BJ (cell line): Measurements from ENCODE around the gene URI1. TPM values are rescaled to one million over a fixed set of nuclear protein-coding genes. Genes with fewer than 3 reads are reported as not detected.

Source experiments
- CTCF ChIA-PET: fragments of 350-600 bp; formaldehyde crosslinking; extraction: SDS; loops from one replicate; lab custom pipeline; 2021; ENCODE audit warnings: antibody characterized with exemption, inconsistent platforms; lab: Yijun Ruan, JAX
- POLR2A ChIA-PET: fragments of 300-600 bp; sonication (Branson Sonifier 250); formaldehyde crosslinking; extraction: SDS; loops from one replicate; lab custom pipeline; 2021; ENCODE audit warnings: antibody characterized with exemption; lab: Charles Lee
- DNase-seq: peaks from one replicate; pipeline ENCODE4 v3.0.0-alpha.2; 2011; ENCODE audit warnings: low read depth
- H3K27me3 ChIP-seq: 2 replicates; pipeline ENCODE4 v1.6.0; 2011; ENCODE audit warnings: low read length; ENCODE audit not compliant: control insufficient read depth, insufficient read depth
- H3K36me3 ChIP-seq: 2 replicates; pipeline ENCODE4 v1.5.1; 2011; ENCODE audit warnings: low read length; ENCODE audit not compliant: control insufficient read depth, insufficient read depth
- H3K4me3 ChIP-seq: 2 replicates; pipeline ENCODE4 v1.5.1; 2011; ENCODE audit warnings: low read depth, mild to moderate bottlenecking, control low read depth, low read length
- polyA plus RNA-seq: library from polyadenylated mRNA; depleted of rRNA; stranded (reverse); fragments of >200 nt; gene quantifications from 2 replicates; pipeline ENCODE4 v1.2.3, GENCODE V29; 2011
- TF ChIP-seq, protein P1 (sequence below): IDR thresholded peaks from 2 replicates; pipeline ENCODE4 v1.5.1; 2011; ENCODE audit warnings: low read depth, mild to moderate bottlenecking, control low read depth, inconsistent platforms, low read length, moderate library complexity; ENCODE audit not compliant: insufficient read depth

Gene URI1
- polyA plus RNA-seq, 1 experiment = 27.7 TPM

DNA sequence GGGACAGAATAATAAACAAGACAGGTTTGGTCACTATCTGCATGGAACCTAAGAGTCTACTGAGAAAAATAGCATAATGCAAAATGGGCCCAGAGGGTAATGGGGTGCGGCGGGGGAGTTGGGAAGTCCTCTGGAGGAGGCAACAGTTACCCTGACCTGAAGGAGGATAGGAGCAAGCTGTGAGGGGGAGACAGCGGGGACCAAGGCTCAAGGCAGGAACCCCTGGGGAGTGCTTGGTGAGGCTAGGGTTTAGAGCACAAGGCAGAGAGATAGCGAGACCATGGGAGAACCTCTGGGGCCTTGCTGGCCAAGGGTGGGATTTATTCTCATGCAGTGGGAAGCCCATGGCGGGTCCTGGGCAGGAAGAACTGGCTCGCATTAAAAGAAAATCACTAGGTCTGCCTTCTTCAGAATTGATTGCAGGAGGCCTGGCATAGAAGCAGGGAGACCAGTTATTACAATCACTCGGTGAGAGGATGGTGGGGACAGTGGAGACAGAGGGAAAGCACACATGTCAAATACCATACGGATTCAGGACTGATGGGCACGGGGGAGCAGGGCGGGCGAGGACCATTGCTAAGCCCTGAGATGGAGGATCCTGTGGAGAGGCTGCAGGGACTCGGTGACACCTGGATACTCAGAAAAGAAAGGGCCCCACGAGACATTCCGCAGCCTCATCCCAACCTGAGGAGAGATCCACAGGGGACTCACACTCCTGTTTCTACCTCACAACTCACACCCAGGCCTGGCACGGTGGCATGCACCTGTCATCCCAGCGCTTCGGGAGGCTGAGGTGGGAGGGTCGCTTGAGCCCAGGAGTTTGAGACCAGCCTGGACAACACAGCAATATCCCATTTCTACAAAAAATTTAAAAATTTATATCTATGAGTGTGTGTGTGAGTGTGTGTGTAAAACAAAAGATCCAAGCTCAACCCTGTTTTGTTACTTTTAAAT lies 110.4 kb downstream of the URI1 start:
- TF ChIP-seq, protein P1, sequence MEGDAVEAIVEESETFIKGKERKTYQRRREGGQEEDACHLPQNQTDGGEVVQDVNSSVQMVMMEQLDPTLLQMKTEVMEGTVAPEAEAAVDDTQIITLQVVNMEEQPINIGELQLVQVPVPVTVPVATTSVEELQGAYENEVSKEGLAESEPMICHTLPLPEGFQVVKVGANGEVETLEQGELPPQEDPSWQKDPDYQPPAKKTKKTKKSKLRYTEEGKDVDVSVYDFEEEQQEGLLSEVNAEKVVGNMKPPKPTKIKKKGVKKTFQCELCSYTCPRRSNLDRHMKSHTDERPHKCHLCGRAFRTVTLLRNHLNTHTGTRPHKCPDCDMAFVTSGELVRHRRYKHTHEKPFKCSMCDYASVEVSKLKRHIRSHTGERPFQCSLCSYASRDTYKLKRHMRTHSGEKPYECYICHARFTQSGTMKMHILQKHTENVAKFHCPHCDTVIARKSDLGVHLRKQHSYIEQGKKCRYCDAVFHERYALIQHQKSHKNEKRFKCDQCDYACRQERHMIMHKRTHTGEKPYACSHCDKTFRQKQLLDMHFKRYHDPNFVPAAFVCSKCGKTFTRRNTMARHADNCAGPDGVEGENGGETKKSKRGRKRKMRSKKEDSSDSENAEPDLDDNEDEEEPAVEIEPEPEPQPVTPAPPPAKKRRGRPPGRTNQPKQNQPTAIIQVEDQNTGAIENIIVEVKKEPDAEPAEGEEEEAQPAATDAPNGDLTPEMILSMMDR = no peak
- no peak for DNase-seq
- H3K36me3 ChIP-seq = no peaks in the 10 kb centered on the region
- no peaks in the 10 kb centered on the region for H3K27me3 ChIP-seq
- H3K4me3 ChIP-seq = no peak overlapping the region
- ChIA-PET CTCF (interaction anchor here (0.6 kb wide), 1 partner anchor 76 kb away, joined by 3 read pairs; no protein-coding TSS in a partner anchor), POLR2A (interaction anchor here (0.6 kb wide), 1 partner anchor 21 kb away, joined by 3 read pairs; no protein-coding TSS in a partner anchor)

DNA sequence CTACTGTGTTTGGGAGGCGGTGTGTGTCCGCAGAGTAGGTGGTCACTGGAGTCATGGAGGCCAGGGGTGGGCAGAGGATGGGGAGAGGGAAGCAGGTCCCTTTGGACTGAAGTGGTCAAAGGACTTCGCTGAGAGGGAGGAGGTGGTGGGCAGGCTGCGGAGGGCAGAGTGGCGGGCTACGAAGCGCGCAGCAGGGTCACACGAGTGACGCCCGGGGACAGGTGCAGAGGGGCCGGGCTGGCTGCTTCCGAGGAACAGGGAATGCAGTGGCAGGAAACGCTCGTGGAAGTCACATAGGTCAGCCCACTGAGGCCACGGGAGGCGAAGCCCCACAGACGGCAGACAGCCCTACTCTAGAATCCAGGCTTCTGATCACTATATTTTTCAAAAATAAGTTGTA lies 111.5 kb downstream of the URI1 start:
- POLR2A ChIA-PET = no interaction called here
- Histone ChIP-seq H3K27me3 (no peaks in the 10 kb centered on the region), H3K4me3 (no peak overlapping the region), H3K36me3 (no peaks in the 10 kb centered on the region)
- CTCF ChIA-PET = no interaction called here
- no peak for DNase-seq
- TF ChIP-seq, protein P1 = no peak

DNA sequence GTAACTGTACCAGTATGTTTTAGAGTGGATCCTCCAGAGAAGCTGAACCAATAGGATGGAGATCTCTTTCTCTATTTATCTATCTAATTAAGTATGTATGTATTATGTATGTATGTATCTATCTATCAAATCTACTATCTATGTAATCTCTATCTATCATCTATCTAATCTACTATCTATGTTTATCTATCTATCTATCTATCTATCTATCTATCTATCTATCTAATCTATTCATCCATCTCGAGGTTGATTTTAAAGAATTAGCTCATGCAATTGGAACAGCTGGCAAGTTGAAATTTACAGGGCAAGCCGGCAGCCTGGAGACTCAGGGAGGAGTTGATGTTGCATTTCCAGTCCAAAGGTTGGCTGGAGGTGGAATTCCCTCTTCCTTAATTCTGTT lies 112.2 kb downstream of the URI1 start:
- H3K27me3 ChIP-seq = no peaks in the 10 kb centered on the region
- TF ChIP-seq, protein P1 = no peak
- no peak for DNase-seq
- no peaks in the 10 kb centered on the region for H3K36me3 ChIP-seq
- H3K4me3 ChIP-seq = no peak overlapping the region
- ChIA-PET CTCF (no interaction called here), POLR2A (no interaction called here)

DNA sequence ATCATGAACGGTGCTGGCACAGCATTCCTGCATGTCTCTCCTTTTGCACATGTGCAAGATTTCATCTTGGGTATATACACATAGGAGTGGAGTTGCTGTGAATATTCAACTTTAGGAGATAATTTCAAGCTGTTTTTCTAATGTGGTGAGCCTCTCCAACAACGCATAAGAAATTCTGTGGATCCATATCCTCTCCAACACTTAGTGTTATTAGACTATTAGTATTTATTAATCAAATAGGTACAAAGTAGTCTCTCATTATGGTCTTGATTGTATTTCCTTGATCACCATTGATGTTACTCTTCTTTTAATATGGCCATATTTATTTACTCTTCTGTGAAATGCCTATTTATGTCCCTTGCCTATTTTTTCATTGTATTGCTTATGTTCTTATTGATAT lies 114.5 kb downstream of the URI1 start:
- TF ChIP-seq, protein P1 = no peak
- DNase-seq = no peak
- Histone ChIP-seq H3K4me3 (no peak overlapping the region), H3K27me3 (no peaks in the 10 kb centered on the region), H3K36me3 (no peaks in the 10 kb centered on the region)
- POLR2A ChIA-PET = no interaction called here
- CTCF ChIA-PET = no interaction called here

GRCh38 chr19:30059741-30060457 lies 117.9 kb downstream of the URI1 start:
- Histone ChIP-seq H3K4me3 (no peak overlapping the region), H3K27me3 (no peaks in the 10 kb centered on the region), H3K36me3 (no peaks in the 10 kb centered on the region)
- TF ChIP-seq, protein P1 = no peak
- ChIA-PET POLR2A (no interaction called here), CTCF (no interaction called here)
- DNase-seq = no peak
